Mammary epithelial cell (primary cell): ENCODE data around the gene CLTCL1.

Experiments used
- EZH2 ChIP-seq: IDR thresholded peaks from 2 replicates; pipeline ENCODE4 v1.6.1; 2012; ENCODE audit warnings: low read length, inconsistent platforms, borderline replicate concordance
- TF ChIP-seq, protein P1 (sequence below), 2 donors: IDR thresholded peaks in 1 of 2; conservative IDR thresholded peaks in 1 of 2; 2 replicates each; pipeline ENCODE4 v1.5.1; 2011 to 2012; ENCODE audit warnings: inconsistent platforms in 2 of 2, low read length in 2 of 2, mild to moderate bottlenecking in 2 of 2, control low read depth in 1 of 2, low read depth in 1 of 2; ENCODE audit not compliant: insufficient read depth in 1 of 2; ENCODE audit errors: extremely low read depth in 1 of 2

DNA sequence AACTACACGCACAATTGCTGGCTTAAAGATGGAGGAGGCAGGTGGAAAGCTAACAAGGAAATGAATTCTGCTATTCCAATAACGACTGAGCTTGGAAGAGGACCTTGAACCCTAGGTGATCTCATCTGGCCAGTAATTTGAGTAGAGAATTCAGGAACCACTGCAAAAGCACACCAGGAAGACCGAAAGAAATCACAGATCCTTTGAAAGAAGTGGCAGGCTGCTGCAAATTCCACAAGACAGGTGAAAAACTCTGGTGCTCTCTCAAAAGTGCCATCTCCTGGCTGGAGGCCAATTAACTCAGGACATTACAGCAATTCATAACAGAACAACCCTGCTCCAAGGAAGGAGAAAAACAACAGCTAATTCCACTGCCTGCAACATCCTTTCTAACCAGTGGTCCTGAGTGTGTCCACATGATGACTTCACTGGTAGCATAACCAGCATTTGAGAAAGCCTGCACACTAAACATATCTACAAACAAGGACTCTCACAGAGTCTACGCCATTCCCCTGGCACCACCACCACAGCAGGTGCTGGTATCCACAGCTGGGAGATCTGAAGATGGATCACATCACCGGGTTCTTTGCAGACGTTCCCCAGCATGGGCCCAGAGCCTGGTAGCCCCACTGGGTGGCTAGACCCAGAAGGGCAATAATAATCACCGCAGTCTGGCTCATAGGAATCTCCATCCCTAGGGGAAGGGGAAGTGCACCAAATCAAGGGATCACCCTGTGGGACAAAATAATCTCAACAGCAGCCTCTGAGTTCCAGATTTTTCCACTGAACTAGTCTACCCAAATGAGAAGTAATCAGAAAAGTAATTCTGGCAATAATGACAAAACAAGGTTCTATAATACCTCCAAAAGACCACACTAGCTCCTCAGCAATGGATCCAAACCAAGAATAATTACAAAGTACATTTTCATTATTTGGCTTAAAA is 44.9 kb upstream of the CLTCL1 start:
- TF ChIP-seq, protein P1, sequence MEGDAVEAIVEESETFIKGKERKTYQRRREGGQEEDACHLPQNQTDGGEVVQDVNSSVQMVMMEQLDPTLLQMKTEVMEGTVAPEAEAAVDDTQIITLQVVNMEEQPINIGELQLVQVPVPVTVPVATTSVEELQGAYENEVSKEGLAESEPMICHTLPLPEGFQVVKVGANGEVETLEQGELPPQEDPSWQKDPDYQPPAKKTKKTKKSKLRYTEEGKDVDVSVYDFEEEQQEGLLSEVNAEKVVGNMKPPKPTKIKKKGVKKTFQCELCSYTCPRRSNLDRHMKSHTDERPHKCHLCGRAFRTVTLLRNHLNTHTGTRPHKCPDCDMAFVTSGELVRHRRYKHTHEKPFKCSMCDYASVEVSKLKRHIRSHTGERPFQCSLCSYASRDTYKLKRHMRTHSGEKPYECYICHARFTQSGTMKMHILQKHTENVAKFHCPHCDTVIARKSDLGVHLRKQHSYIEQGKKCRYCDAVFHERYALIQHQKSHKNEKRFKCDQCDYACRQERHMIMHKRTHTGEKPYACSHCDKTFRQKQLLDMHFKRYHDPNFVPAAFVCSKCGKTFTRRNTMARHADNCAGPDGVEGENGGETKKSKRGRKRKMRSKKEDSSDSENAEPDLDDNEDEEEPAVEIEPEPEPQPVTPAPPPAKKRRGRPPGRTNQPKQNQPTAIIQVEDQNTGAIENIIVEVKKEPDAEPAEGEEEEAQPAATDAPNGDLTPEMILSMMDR (conservative IDR thresholded peaks at IDR 0.05 in 1 of 2, IDR thresholded peaks at IDR 0.05 in 1 of 2; ENCODE audit: extremely low read depth in 1 of 2, insufficient read depth in 1 of 2, low read depth in 1 of 2, low read length in 2 of 2), result no peak
- no peak for TF ChIP-seq EZH2
